K562 (cell line): ENCODE measurements around the gene WDR91. TPM values are rescaled to one million over a fixed set of nuclear protein-coding genes. Genes with fewer than 3 reads are reported as not detected.
A peak's percentile ranks its signal among the peaks of the same experiment; 100 is the strongest.

Experiments
- ATAC-seq: fragments of 200-7000 bp; cut with Tn5 transposase; 3 replicates; pipeline ENCODE4 v1.9.1; 2020; ENCODE audit warnings: moderate library complexity
- BruUV-seq: library from RNA; stranded (reverse); fragments of 400-500 nt; replicated peaks from 2 replicates; lab custom pipeline; 2021; lab: Mats Ljungman, UMichigan
- CTCF ChIA-PET: fragments of 300-600 bp; formaldehyde crosslinking; extraction: SDS; loops from one replicate; lab custom pipeline; 2021; ENCODE audit warnings: low intra/inter-chr PET ratio; lab: Yijun Ruan, JAX
- POLR2A ChIA-PET: fragments of 300-600, 350-650 bp; sonication (Branson Sonifier 250); formaldehyde crosslinking; extraction: SDS; loops from one replicate; lab custom pipeline; 2021; ENCODE audit warnings: antibody characterized with exemption, inconsistent platforms; lab: Yijun Ruan, JAX
- DNase-seq, 4 experiments: peaks; one replicate each; pipeline versions ENCODE4 v3.0.0 to v3.0.0-alpha.2; 2011 to 2018; ENCODE audit warnings: low spot score in 3 of 4, mixed read lengths in 3 of 4; ENCODE audit errors: extremely low read depth in 1 of 4
- FAIRE-seq: peaks from 2 replicates; lab custom pipeline; 2011; peaks lifted over from hg19 to GRCh38; lab: Jason Lieb, UNC
- H2AFZ ChIP-seq: 2 replicates; pipeline ENCODE4 v1.6.0; 2011; ENCODE audit warnings: low read depth, low read length, control low read depth, inconsistent platforms
- H3K27ac ChIP-seq: fragments of 200-600 bp; 3 replicates; pipeline ENCODE4 v1.8.0; 2011; ENCODE audit warnings: low read depth, mild to moderate bottlenecking, control low read depth, inconsistent platforms, low read length, moderate library complexity, mixed read lengths; ENCODE audit errors: extremely low read depth
- H3K27me3 ChIP-seq, 2 experiments: fragments of 300-600 bp in 1 of 2; 2 replicates in 1 of 2; 3 replicates in 1 of 2; pipeline versions ENCODE4 v1.6.0 to v1.8.0; 2011; ENCODE audit warnings: inconsistent platforms in 2 of 2, low read length in 2 of 2, mild to moderate bottlenecking in 1 of 2, mixed read lengths in 1 of 2, moderate library complexity in 1 of 2; ENCODE audit not compliant: control insufficient read depth in 2 of 2, insufficient read depth in 2 of 2
- H3K36me3 ChIP-seq: fragments of 300-600 bp; 3 replicates; pipeline ENCODE4 v1.8.0; 2011; ENCODE audit warnings: mild to moderate bottlenecking, low read length, inconsistent platforms; ENCODE audit not compliant: control insufficient read depth, insufficient read depth
- H3K4me1 ChIP-seq, 2 experiments: fragments of 200-600 bp in 1 of 2; replicated peaks in 1 of 2; 2 replicates in 1 of 2; 3 replicates in 1 of 2; pipeline versions ENCODE4 v1.5.1 to v1.8.0; 2011; ENCODE audit warnings: inconsistent platforms in 2 of 2, low read length in 2 of 2, mild to moderate bottlenecking in 1 of 2, mixed read lengths in 1 of 2, moderate library complexity in 1 of 2; ENCODE audit not compliant: control insufficient read depth in 2 of 2, insufficient read depth in 2 of 2
- H3K4me2 ChIP-seq: 2 replicates; pipeline ENCODE4 v1.6.1; 2011; ENCODE audit warnings: low read length, control low read depth, inconsistent platforms, mixed read lengths; ENCODE audit not compliant: insufficient read depth
- H3K4me3 ChIP-seq: fragments of 200-600 bp; sonication (generic), shearing (Covaris generic); 2 replicates; pipeline ENCODE4 v1.5.1; 2016; ENCODE audit warnings: control low read depth, inconsistent platforms
- H3K79me2 ChIP-seq: fragments of 200-600 bp; 3 replicates; pipeline ENCODE4 v1.8.0; 2011; ENCODE audit warnings: low read length, inconsistent platforms; ENCODE audit not compliant: control insufficient read depth, insufficient read depth
- H3K9ac ChIP-seq, 2 experiments: 2 replicates each; pipeline versions ENCODE4 v1.6.0 to v1.6.1; 2011; ENCODE audit warnings: low read depth in 2 of 2, low read length in 2 of 2, control low read depth in 1 of 2, inconsistent platforms in 1 of 2, mild to moderate bottlenecking in 1 of 2, mixed read lengths in 1 of 2; ENCODE audit not compliant: insufficient read depth in 1 of 2
- H3K9me1 ChIP-seq: one replicate; pipeline ENCODE4 v1.6.0; 2011; ENCODE audit warnings: inconsistent platforms, mild to moderate bottlenecking, low read length, moderate library complexity; ENCODE audit not compliant: control insufficient read depth, insufficient read depth
- H3K9me3 ChIP-seq: replicated peaks from 2 replicates; pipeline ENCODE4 v1.5.1; 2011; ENCODE audit warnings: low read depth, low read length, inconsistent platforms; ENCODE audit not compliant: control insufficient read depth, insufficient read depth
- H4K20me1 ChIP-seq: replicated peaks from 2 replicates; pipeline ENCODE4 v1.6.1; 2011; ENCODE audit warnings: low read length, inconsistent platforms, mixed read lengths; ENCODE audit not compliant: control insufficient read depth, insufficient read depth
- MAZ ChIP-seq, 2 experiments: fragments of 450-650 bp in 1 of 2; sonication (generic) in 1 of 2; formaldehyde crosslinking; IDR thresholded peaks in 1 of 2; conservative IDR thresholded peaks in 1 of 2; 2 replicates each; pipeline versions ENCODE4 v1.4.0 to v1.5.0; 2020; ENCODE audit warnings: mild to moderate bottlenecking in 1 of 2, missing genetic modification reagents in 1 of 2
- PKNOX1 ChIP-seq: fragments of 450-650 bp; IDR thresholded peaks from 2 replicates; pipeline ENCODE4 v1.6.1; 2016
- WGBS: fragments of 100-300 bp; shearing (Covaris generic); methylation state at CpG from one replicate; pipeline ENCODE4 v1.1.6; 2016; ENCODE audit warnings: low coverage, mixed read lengths; ENCODE audit not compliant: insufficient coverage; ENCODE audit errors: missing lambda C conversion rate; 5-methylcytosine and 5-hydroxymethylcytosine counted together
- in situ Hi-C: fragments of 300-500 bp; cut with MboI; formaldehyde crosslinking; loops from 4 replicates; pipeline ENCODE4 v1.15.0; 2018; ENCODE audit warnings: inconsistent platforms, mixed read lengths
- intact Hi-C: fragments of 100-400 bp; cut with micrococcal nuclease; formaldehyde crosslinking; loops from 2 replicates; pipeline ENCODE4 v1.14.2; 2022
- polyA plus RNA-seq, 8 experiments: library from polyadenylated mRNA; depleted of rRNA in 4 of 8; stranded (reverse) in 5 of 8; unstranded in 3 of 8; fragments of >200 nt; fragmentation: Nextera tagmentation in 2 of 8; fragmentation: Illumina TruSeq in 1 of 8; extraction: Ambion mirVana in 2 of 8; extraction: Trizol in 1 of 8; gene quantifications; 2 replicates each; pipeline versions ENCODE4 v1.2.1 to v1.2.3, GENCODE V29; 2011 to 2014; ENCODE audit warnings: inconsistent platforms in 1 of 8, missing spikeins in 1 of 8
- total RNA-seq, 7 experiments: library from RNA; depleted of rRNA in 6 of 7; stranded (reverse); fragments of >200 nt in 6 of 7; fragmentation: Illumina TruSeq in 2 of 7; extraction: Trizol in 2 of 7; gene quantifications; 2 replicates each; pipeline versions ENCODE4 v1.2.1 to v1.2.3, GENCODE V29; 2011 to 2021; ENCODE audit warnings: low replicate concordance in 1 of 7

WDR91 gene
- total and polyA plus RNA-seq, 9 of the 15 experiments (the other 6 are each of a cell fraction or from before 2014, with no cell fraction given): 1.9 to 18.2 (median 9.8) TPM

- POLR2A ChIA-PET: interaction anchor here (3.6 kb wide), 1 partner anchor 11 kb away, joined by 20 read pairs; no protein-coding TSS in a partner anchor
- Histone ChIP-seq H3K4me2 (no peak overlapping the region; the same call in 1 of the 2 replicates), H3K9me1 (no peaks in the 10 kb centered on the region), H3K9ac (no peak overlapping the region; a peak in 1 of 4 replicates), H4K20me1 (no peaks in the 10 kb centered on the region), H3K79me2 (no peaks in the 10 kb centered on the region), H2AFZ (no peak overlapping the region), H3K27me3 (no peaks in the 10 kb centered on the region; a peak in 1 of 5 replicates), H3K4me3 (no peak overlapping the region), H3K4me1 (peaks cover 16 to 27% of the 10 kb centered on the region in 2 experiments), H3K36me3 (peaks cover 15% of the 10 kb centered on the region; the same call in 2 of the 3 replicates), H3K9me3 (no peaks in the 10 kb centered on the region), H3K27ac (no peak overlapping the region)
- ATAC-seq: no peak
- CTCF ChIA-PET: no interaction called here
- FAIRE-seq: no peak
- no peak for DNase-seq
- intact Hi-C loops: no loop called here
- WGBS: 66% methylated on average over 8 of the region's 8 CpGs
- no TSS peak for BruUV-seq
- in situ Hi-C loops: no loop called here
- TF ChIP-seq MAZ (CRISPR knock-in tag; conservative IDR thresholded peaks at IDR 0.05 in 1 of 2, IDR thresholded peaks at IDR 0.05 in 1 of 2): no peak
- TF ChIP-seq PKNOX1: peak; percentile 33; the same call in 1 of the 2 replicates
- TF ChIP-seq, all 486 proteins: peak for 1
Measured at GRCh38 chr7:135207406-135208101, 3.8 kb downstream of the WDR91 start.
